Medulla oblongata (tissue), 1 donor: ENCODE data around the gene ZBTB20.

ENCODE experiments used
- DNase-seq: peaks from one replicate; pipeline ENCODE4 v3.0.0-alpha.2; 2015; ENCODE audit errors: extremely low spot score

ZBTB20 gene

GRCh38 chr3:114481113-114481512 is 666.0 kb downstream of the ZBTB20 start:
- DNase-seq, result no peak

DNA sequence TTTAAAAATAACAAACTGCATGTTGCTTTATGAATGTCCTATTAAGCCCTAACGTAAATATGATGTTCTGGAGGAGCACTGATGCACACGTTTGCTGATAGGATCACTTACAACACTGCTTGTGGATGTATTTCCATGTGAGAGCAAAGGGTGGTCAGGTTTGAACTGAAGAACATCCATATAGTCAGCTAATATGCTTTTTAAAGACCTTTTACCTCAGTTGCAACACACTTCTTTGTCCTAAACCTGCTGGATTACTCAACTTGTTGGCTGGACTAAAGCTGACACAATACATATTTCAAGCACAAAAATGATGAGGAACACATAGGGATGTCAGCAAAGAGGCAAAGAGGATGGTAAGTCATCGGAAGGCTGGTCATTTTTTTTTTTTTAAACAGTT is 666.6 kb downstream of the ZBTB20 start:
- DNase-seq, result no peak

DNA sequence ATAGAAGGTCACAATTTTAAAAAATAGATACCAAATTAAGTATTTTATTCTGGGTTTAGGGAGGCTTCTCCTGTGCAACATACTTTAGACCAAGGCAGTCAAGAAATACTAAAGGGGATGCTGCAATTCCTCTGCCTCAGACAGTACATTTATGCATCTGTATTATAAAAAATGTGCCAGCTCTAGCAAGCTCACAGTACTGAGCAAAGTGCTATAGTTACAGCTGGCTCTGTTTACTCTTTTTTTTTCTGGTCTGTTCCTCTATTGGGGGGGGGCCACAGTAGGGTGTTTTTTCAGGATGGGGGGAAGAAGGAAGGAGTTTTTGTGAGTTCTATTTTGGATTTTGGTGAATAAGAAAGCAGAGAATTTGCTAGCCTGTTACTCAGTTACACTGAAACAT is 668.3 kb downstream of the ZBTB20 start:
- no peak for DNase-seq

DNA sequence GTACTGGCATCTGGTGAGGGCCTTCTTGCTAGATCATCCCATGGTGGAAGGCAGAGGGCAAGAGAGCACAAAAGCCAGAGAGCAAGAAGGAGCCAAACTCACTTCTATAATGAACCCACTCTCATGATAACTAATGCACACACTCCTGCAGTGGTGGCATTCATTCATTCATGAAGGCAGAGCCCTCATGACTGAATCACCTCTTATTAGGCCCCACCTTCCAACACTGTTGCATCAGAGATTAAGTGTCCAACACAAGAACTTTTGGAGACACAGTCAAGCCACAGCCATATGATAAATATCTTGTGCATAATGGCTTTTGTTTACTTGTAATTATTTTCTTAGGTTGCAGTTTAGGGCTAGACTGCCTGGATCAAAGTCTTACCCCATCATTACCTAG is 670.6 kb downstream of the ZBTB20 start:
- DNase-seq, result no peak

DNA sequence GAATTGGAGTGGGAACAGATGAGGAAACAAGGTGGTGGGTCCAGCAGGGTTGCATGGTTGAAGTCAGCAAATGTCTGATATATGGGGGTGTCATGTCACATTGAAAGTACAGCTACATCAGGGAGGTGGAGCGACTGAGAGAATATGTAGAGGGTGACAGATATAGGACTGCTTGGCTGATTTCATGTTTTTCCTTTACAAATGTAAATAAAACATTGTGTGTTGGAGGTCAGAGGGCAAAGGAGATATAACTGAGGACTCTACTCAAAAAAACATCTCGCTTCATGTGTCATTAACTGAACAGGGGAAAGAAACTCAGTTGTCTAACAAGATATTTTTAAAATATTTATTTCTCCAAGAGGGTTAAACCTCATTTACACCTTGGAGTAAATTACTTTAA is 675.6 kb downstream of the ZBTB20 start:
- no peak for DNase-seq

- no peak for DNase-seq
Observed at GRCh38 chr3:114469070-114469469, 678.0 kb downstream of the ZBTB20 start.

DNA sequence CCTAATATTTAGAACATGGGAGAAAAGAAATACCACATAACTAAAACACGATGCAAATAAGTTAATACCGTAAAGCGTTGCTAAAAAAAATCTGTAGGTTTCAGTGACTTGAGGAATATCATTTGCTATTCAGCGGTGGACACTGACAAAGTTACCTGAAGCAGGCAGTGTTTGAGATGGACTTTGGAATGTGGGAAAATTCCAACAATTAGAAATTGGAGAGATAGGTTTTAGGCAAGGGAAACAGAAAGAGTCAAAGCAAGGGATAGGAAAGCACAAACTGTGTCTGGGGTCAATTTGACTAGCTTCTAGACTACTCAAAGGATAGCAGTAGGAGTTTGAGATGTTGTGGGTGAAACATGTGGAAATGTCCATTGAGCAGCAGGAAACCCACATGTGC is 680.3 kb downstream of the ZBTB20 start:
- DNase-seq, result no peak

GRCh38 chr3:114466251-114466650 is 680.8 kb downstream of the ZBTB20 start:
- no peak for DNase-seq

GRCh38 chr3:114464548-114464947 is 682.5 kb downstream of the ZBTB20 start:
- no peak for DNase-seq

DNA sequence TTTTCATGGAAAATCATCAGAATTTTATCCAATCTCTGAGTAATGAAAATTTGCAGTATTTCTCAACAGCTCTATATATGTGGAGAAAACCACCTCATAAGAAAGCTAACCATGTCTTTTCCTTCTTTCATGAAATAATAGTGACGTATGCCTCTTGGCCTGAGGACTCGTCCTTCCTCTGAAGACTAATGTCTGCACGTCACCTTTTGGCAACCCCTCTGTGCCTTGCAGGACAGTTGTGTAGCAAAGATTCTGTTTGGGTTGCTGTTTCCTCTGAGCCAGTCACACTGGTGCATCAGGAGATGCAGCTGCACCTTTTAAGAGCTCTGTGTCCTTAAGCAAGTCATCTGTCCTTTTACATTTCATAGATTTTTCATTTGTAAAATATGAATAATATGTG is 684.3 kb downstream of the ZBTB20 start:
- no peak for DNase-seq

DNA sequence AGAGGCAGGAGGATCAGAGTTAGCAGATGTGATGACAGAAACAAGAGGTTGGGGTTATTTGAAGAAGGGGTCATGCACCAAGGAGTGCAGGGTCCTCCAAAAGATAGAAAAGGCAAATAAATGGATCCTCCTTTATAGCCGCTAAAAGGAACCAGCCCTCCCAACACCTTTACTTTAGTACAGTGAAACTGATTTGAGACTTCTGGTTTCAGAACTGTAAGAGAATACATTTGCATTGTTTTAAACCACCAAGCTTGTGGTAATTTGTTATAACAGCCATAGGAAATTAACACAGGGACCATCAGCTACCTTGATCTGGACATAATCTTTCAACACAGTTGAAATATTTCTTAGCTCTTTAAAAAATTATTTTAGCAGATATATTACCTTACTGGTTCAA is 686.6 kb downstream of the ZBTB20 start:
- DNase-seq, result no peak

DNA sequence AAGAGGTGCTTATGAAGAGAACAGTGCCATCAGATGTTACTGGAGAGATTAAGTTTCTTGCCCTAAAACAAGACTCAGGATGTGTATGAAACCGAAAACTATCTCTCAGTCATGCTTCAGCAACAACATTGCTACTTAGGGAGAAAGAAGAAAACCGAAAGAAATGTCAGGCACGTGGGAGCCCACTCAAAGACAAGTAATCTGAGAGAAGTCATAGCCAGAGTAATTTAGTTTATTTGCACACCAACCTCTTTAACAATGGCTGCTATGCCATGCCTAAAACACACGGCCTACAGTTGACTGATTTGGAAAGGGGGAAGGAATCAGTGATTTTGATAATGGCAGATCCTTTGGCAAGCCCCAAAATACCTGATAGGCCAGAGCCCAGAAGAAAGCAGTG is 690.3 kb downstream of the ZBTB20 start:
- DNase-seq, result no peak

- DNase-seq, result peak; percentile 30
Observed at GRCh38 chr3:114455432-114455831, 691.7 kb downstream of the ZBTB20 start.

GRCh38 chr3:114454551-114455251 is 692.4 kb downstream of the ZBTB20 start:
- DNase-seq, result peak; percentile 83

GRCh38 chr3:114453361-114453780 is 693.7 kb downstream of the ZBTB20 start:
- DNase-seq, result peak; percentile 60

DNA sequence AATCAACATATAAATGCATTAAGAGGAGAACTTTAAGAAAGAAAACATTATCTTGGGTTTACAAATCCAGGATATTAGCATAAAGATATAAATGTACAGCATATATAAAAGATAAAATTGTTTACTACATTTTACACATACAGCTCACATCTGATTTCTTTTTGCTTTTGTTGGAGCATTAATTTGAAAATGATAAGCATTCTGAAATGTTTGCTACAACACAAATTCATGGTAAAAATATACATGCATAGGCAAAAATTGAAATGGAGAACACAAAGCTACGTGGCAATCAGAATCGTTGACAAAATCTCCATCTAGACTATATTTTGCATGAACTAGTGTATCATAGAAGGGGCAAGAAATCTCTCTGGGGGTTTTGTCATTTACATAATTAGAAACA is 694.2 kb downstream of the ZBTB20 start:
- no peak for DNase-seq

DNA sequence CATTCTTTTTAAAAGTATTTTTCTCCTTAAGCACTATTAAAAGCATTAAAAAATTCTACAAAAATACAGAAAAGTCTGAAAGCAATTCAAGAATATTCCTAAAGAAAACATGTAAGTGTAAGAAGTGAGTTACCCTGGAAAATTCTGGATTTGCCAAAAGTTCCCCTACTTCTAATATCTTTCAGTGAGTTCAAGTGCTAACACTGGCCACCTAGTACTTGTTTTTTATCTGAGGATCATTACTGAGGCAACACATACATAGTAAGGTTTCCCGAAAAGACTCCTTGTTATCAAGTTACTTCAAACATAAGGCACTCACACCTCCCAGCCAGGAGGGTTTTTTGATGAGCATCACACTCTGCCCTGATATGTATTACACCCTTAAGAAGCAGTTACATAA is 694.8 kb downstream of the ZBTB20 start:
- DNase-seq, result peak; percentile 64

DNA sequence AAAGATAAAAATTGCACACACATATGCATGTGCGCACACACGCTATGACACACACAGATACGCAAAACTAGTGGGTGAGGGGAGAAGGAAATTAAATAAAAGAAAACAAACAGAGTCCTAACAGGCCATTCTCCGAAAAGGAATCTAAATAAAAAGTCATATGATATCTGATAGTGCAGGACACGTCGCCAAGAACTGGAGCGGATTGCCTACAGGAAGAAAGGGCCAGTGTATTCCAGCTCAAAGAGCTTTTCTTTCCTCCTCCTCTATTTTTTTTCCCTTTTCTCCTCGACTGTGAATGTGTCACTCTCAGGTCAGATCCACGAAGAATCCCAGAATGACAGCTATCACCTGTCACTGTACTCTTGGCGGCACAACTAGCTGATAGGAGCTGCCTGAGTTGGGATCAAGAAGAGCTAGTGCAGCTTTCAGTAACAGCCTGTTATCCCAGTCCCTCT is 695.5 kb downstream of the ZBTB20 start:
- peak; percentile 85 for DNase-seq

DNA sequence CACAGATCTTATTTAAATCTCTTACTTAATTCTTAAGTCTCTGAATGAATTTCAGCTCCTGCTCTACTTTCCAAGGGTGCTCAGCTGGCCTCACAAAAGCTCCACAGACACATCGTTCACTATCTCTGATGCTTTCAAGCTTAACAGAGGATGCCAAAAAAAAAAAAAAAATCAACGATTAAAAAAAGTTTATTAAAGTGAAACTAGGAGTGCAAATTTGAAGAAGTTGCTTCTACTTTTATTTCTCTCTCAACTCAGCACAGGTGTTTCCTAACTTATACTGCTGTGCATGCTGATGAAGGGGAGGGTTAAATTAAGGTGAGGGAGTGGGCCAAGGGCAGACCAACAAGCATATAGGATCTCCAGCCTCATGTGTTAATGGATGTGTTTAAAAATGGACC is 696.0 kb downstream of the ZBTB20 start:
- peak; percentile 65 for DNase-seq

- DNase-seq, result peak; percentile 60
Observed at GRCh38 chr3:114450008-114450596, 697.0 kb downstream of the ZBTB20 start.

- DNase-seq, result peak; percentile 58
Observed at GRCh38 chr3:114449271-114450007, 697.6 kb downstream of the ZBTB20 start.

- peak; percentile 46 for DNase-seq
Observed at GRCh38 chr3:114447950-114448479, 699.1 kb downstream of the ZBTB20 start.

DNA sequence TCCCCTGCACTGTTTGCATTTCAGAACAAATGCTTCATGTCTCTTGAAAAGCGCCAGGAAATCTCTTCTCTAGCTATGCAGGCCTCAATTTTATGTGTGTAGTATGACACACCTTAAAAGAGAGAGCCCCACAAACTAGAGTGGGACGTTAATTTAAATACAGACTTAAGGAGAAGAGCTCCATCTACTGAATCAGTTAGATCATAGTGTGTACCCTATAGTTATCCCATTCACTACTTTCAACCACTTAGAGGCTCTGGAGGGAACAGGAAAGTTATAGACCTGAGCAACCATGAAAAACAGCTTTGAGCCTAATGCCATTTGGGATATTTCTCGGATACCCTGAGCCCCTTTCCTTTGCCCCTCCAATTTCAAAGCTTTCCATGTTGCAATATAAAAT is 699.5 kb downstream of the ZBTB20 start:
- DNase-seq, result peak; percentile 65
